KG1 (cell line): ENCODE results near the gene RAB19.

Source experiments
- DNase-seq: peaks from one replicate; lab custom pipeline; 2025; lab: John Stamatoyannopoulos, UW

The RAB19 gene

GRCh38 chr7:140403878-140404564 is at the start of gene RAB19:
RAB19 (plus strand) TSS chr7:140404058; CDS start chr7:140407647, 3,589 bp downstream.
- no peak for DNase-seq

- no peak for DNase-seq
These were observed 45.8 kb upstream of the RAB19 start for GRCh38 chr7:140358024-140358411.

- DNase-seq: no peak
These were observed 45.3 kb upstream of the RAB19 start for GRCh38 chr7:140358412-140359051.

GRCh38 chr7:140360697-140361229 is 43.1 kb upstream of the RAB19 start:
- no peak for DNase-seq

- DNase-seq: no peak
These were observed 39.0 kb upstream of the RAB19 start for GRCh38 chr7:140364819-140365218.

GRCh38 chr7:140367528-140367927 is 36.3 kb upstream of the RAB19 start:
- no peak for DNase-seq

GRCh38 chr7:140369294-140369693 is 34.6 kb upstream of the RAB19 start:
- DNase-seq: no peak

GRCh38 chr7:140375323-140375722 is 28.5 kb upstream of the RAB19 start:
- no peak for DNase-seq

GRCh38 chr7:140375892-140376730 is 27.7 kb upstream of the RAB19 start:
- no peak for DNase-seq

- DNase-seq: no peak
These were observed 19.7 kb upstream of the RAB19 start for GRCh38 chr7:140383954-140384713.

GRCh38 chr7:140384894-140385545 is 18.8 kb upstream of the RAB19 start:
- DNase-seq: no peak

GRCh38 chr7:140389445-140389844 is 14.4 kb upstream of the RAB19 start:
- DNase-seq: no peak

GRCh38 chr7:140390034-140390433 is 13.8 kb upstream of the RAB19 start:
- no peak for DNase-seq

- no peak for DNase-seq
These were observed 13.2 kb upstream of the RAB19 start for GRCh38 chr7:140390466-140391190.

- no peak for DNase-seq
These were observed 12.2 kb upstream of the RAB19 start for GRCh38 chr7:140391634-140392033.

GRCh38 chr7:140393756-140394306 is 10.0 kb upstream of the RAB19 start:
- DNase-seq: no peak

- no peak for DNase-seq
These were observed 5.8 kb upstream of the RAB19 start, which contains the start of gene SLC37A3 for GRCh38 chr7:140397784-140398750. SLC37A3 (minus strand) TSS chr7:140398530; CDS start chr7:140382526, 16,004 bp downstream.

- DNase-seq: no peak
These were observed 5.0 kb upstream of the RAB19 start for GRCh38 chr7:140398821-140399220.

GRCh38 chr7:140400381-140400780 is 3.5 kb upstream of the RAB19 start:
- DNase-seq: no peak
